ENCODE measurements around the gene PAPOLG.

GRCh38 chr2:60728855-60729254 lies 27.2 kb upstream of the PAPOLG start:
- TF ChIP-seq MAX (IDR thresholded peaks at IDR 0.05; ENCODE audit: low read depth, low read length) (no peak), CTCF (IDR thresholded peaks at IDR 0.05; ENCODE audit: low read depth, low read length) (no peak), POLR2A (IDR thresholded peaks at IDR 0.05; ENCODE audit: extremely low read depth, insufficient read length) (no peak)
